Measurements from ENCODE around the gene UBE2D3.

UBE2D3 gene

GRCh38 chr4:102759831-102760644, 67.3 kb downstream of the UBE2D3 start:
- no peaks in the 10 kb centered on the region for H3K27me3 ChIP-seq (ENCODE audit: control insufficient read depth, insufficient read depth, low read length)
- peak overlapping the region; percentile 85 for H3K4me3 ChIP-seq (ENCODE audit: low read length)
- peaks cover 19% of the 10 kb centered on the region for H3K4me1 ChIP-seq (ENCODE audit: control insufficient read depth, insufficient read depth, low read length)
- no peaks in the 10 kb centered on the region for H3K9me3 ChIP-seq (ENCODE audit: control insufficient read depth, low read length)
- H3K9ac ChIP-seq (ENCODE audit: low read length): peak overlapping the region; percentile 69
- H3K36me3 ChIP-seq (ENCODE audit: control insufficient read depth, insufficient read depth, low read length): no peaks in the 10 kb centered on the region

- Histone ChIP-seq H3K9ac (ENCODE audit: low read length) (no peak overlapping the region), H3K27me3 (ENCODE audit: control insufficient read depth, insufficient read depth, low read length) (no peaks in the 10 kb centered on the region), H3K9me3 (ENCODE audit: control insufficient read depth, low read length) (no peaks in the 10 kb centered on the region), H3K36me3 (ENCODE audit: control insufficient read depth, insufficient read depth, low read length) (no peaks in the 10 kb centered on the region), H3K4me1 (ENCODE audit: control insufficient read depth, insufficient read depth, low read length) (peaks cover 19% of the 10 kb centered on the region), H3K4me3 (ENCODE audit: low read length) (no peak overlapping the region)
Observed at GRCh38 chr4:102758241-102759160, 68.8 kb downstream of the UBE2D3 start.

GRCh38 chr4:102757681-102758080, 69.7 kb downstream of the UBE2D3 start:
- H3K9me3 ChIP-seq (ENCODE audit: control insufficient read depth, low read length): no peaks in the 10 kb centered on the region
- H3K9ac ChIP-seq (ENCODE audit: low read length): no peak overlapping the region
- H3K4me1 ChIP-seq (ENCODE audit: control insufficient read depth, insufficient read depth, low read length): peaks cover 19% of the 10 kb centered on the region
- no peaks in the 10 kb centered on the region for H3K27me3 ChIP-seq (ENCODE audit: control insufficient read depth, insufficient read depth, low read length)
- no peak overlapping the region for H3K4me3 ChIP-seq (ENCODE audit: low read length)
- H3K36me3 ChIP-seq (ENCODE audit: control insufficient read depth, insufficient read depth, low read length): no peaks in the 10 kb centered on the region

GRCh38 chr4:102754044-102754443, 73.3 kb downstream of the UBE2D3 start:
- Histone ChIP-seq H3K9ac (ENCODE audit: low read length) (no peak overlapping the region), H3K4me3 (ENCODE audit: low read length) (no peak overlapping the region)

GRCh38 chr4:102751941-102752340, 75.4 kb downstream of the UBE2D3 start:
- no peak overlapping the region for H3K9ac ChIP-seq (ENCODE audit: low read length)
- no peaks in the 10 kb centered on the region for H3K4me1 ChIP-seq (ENCODE audit: control insufficient read depth, insufficient read depth, low read length)
- H3K9me3 ChIP-seq (ENCODE audit: control insufficient read depth, low read length): no peaks in the 10 kb centered on the region
- H3K4me3 ChIP-seq (ENCODE audit: low read length): no peak overlapping the region
- no peaks in the 10 kb centered on the region for H3K27me3 ChIP-seq (ENCODE audit: control insufficient read depth, insufficient read depth, low read length)
- no peaks in the 10 kb centered on the region for H3K36me3 ChIP-seq (ENCODE audit: control insufficient read depth, insufficient read depth, low read length)

More at GRCh38 chr4:102754044-102754443, 73.3 kb downstream of the UBE2D3 start:
- Histone ChIP-seq H3K36me3 (ENCODE audit: control insufficient read depth, insufficient read depth, low read length) (no peaks in the 10 kb centered on the region), H3K27me3 (ENCODE audit: control insufficient read depth, insufficient read depth, low read length) (no peaks in the 10 kb centered on the region), H3K4me1 (ENCODE audit: control insufficient read depth, insufficient read depth, low read length) (peaks cover 7% of the 10 kb centered on the region), H3K9me3 (ENCODE audit: control insufficient read depth, low read length) (no peaks in the 10 kb centered on the region)

Measured in mucosa of stomach (tissue), 1 donor.